Osteoblast (primary cell): ENCODE data around the gene AGO3. TPM values are rescaled to one million over a fixed set of nuclear protein-coding genes. Genes with fewer than 3 reads are reported as not detected.
A peak's percentile ranks its signal among the peaks of the same experiment; 100 is the strongest.

ENCODE experiments used
- DNase-seq: peaks from one replicate; pipeline ENCODE4 v3.0.0; 2011; ENCODE audit warnings: low spot score, mixed read lengths; ENCODE audit not compliant: insufficient read length; ENCODE audit errors: missing footprints
- H2AFZ ChIP-seq: 2 replicates; pipeline ENCODE4 v1.6.0; 2011; ENCODE audit warnings: mild to moderate bottlenecking, low read length
- H3K27ac ChIP-seq: 2 replicates; pipeline ENCODE4 v1.5.1; 2011; ENCODE audit warnings: mild to moderate bottlenecking, low read depth, low read length, moderate library complexity
- H3K27me3 ChIP-seq: 2 replicates; pipeline ENCODE4 v1.6.0; 2012; ENCODE audit warnings: mild to moderate bottlenecking, control low read depth, inconsistent platforms, low read length, moderate library complexity; ENCODE audit not compliant: insufficient read depth
- H3K36me3 ChIP-seq: 2 replicates; pipeline ENCODE4 v1.5.1; 2011; ENCODE audit warnings: mild to moderate bottlenecking, low read length, control low read depth, moderate library complexity; ENCODE audit not compliant: insufficient read depth
- H3K4me1 ChIP-seq: 2 replicates; pipeline ENCODE4 v1.5.1; 2011; ENCODE audit warnings: mild to moderate bottlenecking, low read length, control low read depth, moderate library complexity; ENCODE audit not compliant: insufficient read depth
- H3K4me2 ChIP-seq: 2 replicates; pipeline ENCODE4 v1.6.0; 2011; ENCODE audit warnings: mild to moderate bottlenecking, low read length; ENCODE audit not compliant: insufficient read depth
- H3K4me3 ChIP-seq: fragments of 200-600 bp; sonication (generic); 3 replicates; pipeline ENCODE4 v1.5.1; 2012; ENCODE audit warnings: mild to moderate bottlenecking, low read length, inconsistent platforms; ENCODE audit not compliant: insufficient read depth
- H3K79me2 ChIP-seq: 2 replicates; pipeline ENCODE4 v1.6.0; 2012; ENCODE audit warnings: mild to moderate bottlenecking, low read length, control low read depth, inconsistent platforms; ENCODE audit not compliant: insufficient read depth
- H3K9me3 ChIP-seq: 2 replicates; pipeline ENCODE4 v1.5.1; 2011; ENCODE audit warnings: low read depth, low read length, control low read depth
- H4K20me1 ChIP-seq: 2 replicates; pipeline ENCODE4 v1.6.0; 2012; ENCODE audit warnings: mild to moderate bottlenecking, low read length, control low read depth; ENCODE audit not compliant: insufficient read depth
- CTCF ChIP-seq: IDR thresholded peaks from 2 replicates; pipeline ENCODE4 v1.5.1; 2011; ENCODE audit warnings: mild to moderate bottlenecking, low read depth, low read length, moderate library complexity; ENCODE audit errors: extremely low read depth
- total RNA-seq: library from RNA; depleted of rRNA; stranded (reverse); fragments of >200 nt; gene quantifications from 2 replicates; pipeline ENCODE4 v1.2.3, GENCODE V29; 2012

The AGO3 gene
- total RNA-seq, 1 donor = 14.8 TPM

DNA sequence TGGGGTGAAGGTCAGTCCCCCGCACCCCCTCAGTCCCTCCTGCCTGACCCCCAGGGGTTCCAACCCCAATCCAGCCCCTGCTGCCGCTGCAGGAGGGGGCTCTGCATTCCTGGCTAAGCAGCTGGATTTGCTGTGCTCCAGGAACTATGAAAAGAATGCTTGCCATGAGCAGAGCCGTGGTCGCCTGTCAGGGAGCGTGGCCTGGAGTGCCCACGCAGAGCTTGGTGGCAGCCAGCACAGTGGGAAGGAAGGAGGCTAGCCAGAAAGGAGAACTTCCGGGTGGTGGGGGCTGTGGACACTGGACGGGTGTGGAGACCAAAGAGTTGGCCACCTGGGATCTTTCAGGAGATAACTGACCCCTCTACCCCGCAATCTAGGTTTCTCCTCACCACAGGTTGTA lies 188.6 kb downstream of the AGO3 start:
- Histone ChIP-seq H3K4me2 (no peak overlapping the region), H3K4me3 (no peak overlapping the region), H3K9me3 (no peaks in the 10 kb centered on the region), H4K20me1 (no peaks in the 10 kb centered on the region), H3K36me3 (no peaks in the 10 kb centered on the region), H3K4me1 (peaks cover 35% of the 10 kb centered on the region), H3K27ac (no peak overlapping the region), H2AFZ (peak overlapping the region; percentile 63), H3K79me2 (no peaks in the 10 kb centered on the region), H3K27me3 (peaks cover 5% of the 10 kb centered on the region)
- no peak for TF ChIP-seq CTCF
- DNase-seq = no peak

Other genes with a start within 250 kb of the AGO3 start
- 25.3 and 26.8 TPM in 2 replicates for gene C1orf216, start 212.2 kb upstream of the AGO3 start, total RNA-seq
- gene CLSPN, start 161.1 kb upstream of the AGO3 start, total RNA-seq = 1.8 and 2.9 TPM in 2 replicates
- gene AGO4, start 123.1 kb upstream of the AGO3 start, total RNA-seq = 22.1 and 23.2 TPM in 2 replicates
- 20.6 and 21.8 TPM in 2 replicates for gene AGO1, start 47.9 kb upstream of the AGO3 start, total RNA-seq
- 0.29 TPM in 1 of 2 replicates, not detected in the other for gene TEKT2, start 153.0 kb downstream of the AGO3 start, total RNA-seq
- gene ADPRS, start 157.8 kb downstream of the AGO3 start, total RNA-seq = 20.6 and 24.2 TPM in 2 replicates
- 12.7 and 15.2 TPM in 2 replicates for gene COL8A2, start 194.1 kb downstream of the AGO3 start, total RNA-seq
- 93.4 and 111 TPM in 2 replicates for gene TRAPPC3, start 218.4 kb downstream of the AGO3 start, total RNA-seq
- 106 and 132 TPM in 2 replicates for gene MAP7D1, start 225.1 kb downstream of the AGO3 start, total RNA-seq